ENCODE measurements around the gene SETD4. TPM values are rescaled to one million over a fixed set of nuclear protein-coding genes. Genes with fewer than 3 reads are reported as not detected.
A peak's percentile ranks its signal among the peaks of the same experiment; 100 is the strongest.

SETD4 gene
- total RNA-seq, 1 donor from 2014 or later = 28.4 TPM

DNA sequence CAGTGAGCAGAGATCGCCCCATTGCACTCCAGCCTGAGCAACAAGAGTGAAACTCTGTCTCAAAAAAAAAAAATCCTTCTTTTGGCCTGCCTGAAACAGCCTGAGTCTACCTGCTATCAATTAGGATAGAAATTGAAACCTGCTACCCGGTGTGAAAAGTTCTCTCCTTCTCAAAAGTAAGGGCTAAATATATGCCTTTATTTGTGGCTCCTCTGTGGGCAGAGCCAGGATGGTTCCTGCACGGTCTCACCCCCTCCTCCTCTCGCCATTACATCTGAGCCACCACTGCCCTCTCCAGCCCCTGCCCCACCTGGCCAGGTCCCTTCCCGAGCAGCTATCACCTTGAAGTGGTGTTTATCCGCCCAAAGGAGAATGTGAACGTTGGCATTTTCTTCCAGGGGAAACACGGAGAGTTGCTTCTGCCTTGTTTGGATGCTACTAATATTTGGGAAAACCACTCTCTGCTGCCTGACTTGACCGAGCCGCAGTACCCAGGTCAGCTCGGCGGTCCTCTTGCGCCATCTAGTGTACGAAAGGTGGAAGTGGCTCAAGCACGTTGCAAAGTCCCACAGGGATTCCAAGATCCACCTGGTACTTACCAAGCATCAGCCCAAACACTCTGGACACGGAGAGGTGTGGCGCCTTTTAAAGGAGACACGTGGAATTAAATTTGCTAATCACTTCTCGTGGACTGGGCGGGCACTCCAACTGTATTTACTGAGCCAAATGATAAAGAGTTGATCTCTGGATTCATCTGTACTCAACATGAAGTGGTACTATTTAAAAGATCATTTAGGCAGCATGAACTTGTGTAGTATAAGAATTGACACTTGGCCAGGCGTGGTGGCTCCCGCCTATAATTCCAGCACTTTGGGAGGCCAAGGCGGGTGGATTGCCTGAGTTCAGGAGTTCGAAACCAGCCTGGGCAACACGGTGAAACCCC is 31.9 kb downstream of the SETD4 start:
- TF ChIP-seq, protein P1, sequence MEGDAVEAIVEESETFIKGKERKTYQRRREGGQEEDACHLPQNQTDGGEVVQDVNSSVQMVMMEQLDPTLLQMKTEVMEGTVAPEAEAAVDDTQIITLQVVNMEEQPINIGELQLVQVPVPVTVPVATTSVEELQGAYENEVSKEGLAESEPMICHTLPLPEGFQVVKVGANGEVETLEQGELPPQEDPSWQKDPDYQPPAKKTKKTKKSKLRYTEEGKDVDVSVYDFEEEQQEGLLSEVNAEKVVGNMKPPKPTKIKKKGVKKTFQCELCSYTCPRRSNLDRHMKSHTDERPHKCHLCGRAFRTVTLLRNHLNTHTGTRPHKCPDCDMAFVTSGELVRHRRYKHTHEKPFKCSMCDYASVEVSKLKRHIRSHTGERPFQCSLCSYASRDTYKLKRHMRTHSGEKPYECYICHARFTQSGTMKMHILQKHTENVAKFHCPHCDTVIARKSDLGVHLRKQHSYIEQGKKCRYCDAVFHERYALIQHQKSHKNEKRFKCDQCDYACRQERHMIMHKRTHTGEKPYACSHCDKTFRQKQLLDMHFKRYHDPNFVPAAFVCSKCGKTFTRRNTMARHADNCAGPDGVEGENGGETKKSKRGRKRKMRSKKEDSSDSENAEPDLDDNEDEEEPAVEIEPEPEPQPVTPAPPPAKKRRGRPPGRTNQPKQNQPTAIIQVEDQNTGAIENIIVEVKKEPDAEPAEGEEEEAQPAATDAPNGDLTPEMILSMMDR (conservative IDR thresholded peaks at IDR 0.05) = peak; percentile 94
- Mint-ChIP-seq H3K36me3 (ENCODE audit: low read depth) (no peaks in the 10 kb centered on the region), H3K27me3 (ENCODE audit: low read depth) (no peaks in the 10 kb centered on the region), H3K4me3 (no peak overlapping the region), H3K27ac (ENCODE audit: unreplicated experiment) (no peak overlapping the region), H3K4me1 (peaks cover 8% of the 10 kb centered on the region), H3K9me3 (no peaks in the 10 kb centered on the region)
- DNase-seq (ENCODE audit: low read depth, low spot score) = peak; percentile 69

DNA sequence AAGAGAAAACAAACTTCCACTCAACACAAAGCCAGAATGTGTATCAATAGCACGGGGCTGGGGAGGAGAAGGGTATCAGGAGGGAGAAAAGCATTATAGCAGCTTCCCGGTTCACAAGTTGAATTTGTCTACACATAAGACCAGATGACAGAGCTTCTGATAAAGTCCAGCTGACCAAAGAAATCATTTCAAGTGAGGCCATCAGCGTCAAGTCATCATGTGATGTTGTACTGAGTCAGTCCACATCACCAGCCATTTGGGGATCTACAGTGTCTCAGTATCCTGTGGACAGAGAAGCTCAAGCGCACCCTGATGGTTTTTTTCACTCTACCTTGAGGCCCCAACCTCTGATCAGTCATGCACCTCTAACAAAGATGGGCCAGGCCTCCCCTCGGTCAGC is 33.0 kb downstream of the SETD4 start:
- Mint-ChIP-seq H3K27me3 (ENCODE audit: low read depth) (no peaks in the 10 kb centered on the region), H3K4me3 (no peak overlapping the region)
- TF ChIP-seq, protein P1 (conservative IDR thresholded peaks at IDR 0.05) = no peak

DNA sequence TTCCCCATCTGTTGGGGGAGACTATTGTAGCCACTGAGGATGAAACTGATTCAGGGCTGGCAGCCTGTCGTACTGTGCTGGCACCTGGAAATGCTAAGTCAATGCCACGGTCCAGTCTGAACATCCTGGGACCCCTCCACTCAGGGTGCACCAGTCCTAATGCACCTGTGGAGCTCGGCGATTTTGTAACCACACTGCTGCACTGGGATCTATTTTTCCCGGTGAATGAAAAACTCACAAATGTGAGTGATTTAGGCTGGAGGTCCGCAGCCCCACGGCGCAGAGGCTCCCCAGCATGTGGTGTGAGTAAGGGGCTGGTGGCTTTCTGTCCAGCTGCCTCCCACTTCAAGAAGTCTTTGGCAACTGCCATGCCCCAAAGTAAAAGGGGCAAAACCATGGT is 35.5 kb downstream of the SETD4 start:
- no peak for DNase-seq (ENCODE audit: low read depth, low spot score)
- H3K27me3 Mint-ChIP-seq (ENCODE audit: low read depth) = no peaks in the 10 kb centered on the region
- no peaks in the 10 kb centered on the region for H3K36me3 Mint-ChIP-seq (ENCODE audit: low read depth)
- H3K4me1 Mint-ChIP-seq = peaks cover 15% of the 10 kb centered on the region
- no peak overlapping the region for H3K27ac Mint-ChIP-seq (ENCODE audit: unreplicated experiment)
- TF ChIP-seq, protein P1 (conservative IDR thresholded peaks at IDR 0.05) = no peak
- no peak overlapping the region for H3K4me3 Mint-ChIP-seq
- H3K9me3 Mint-ChIP-seq = no peaks in the 10 kb centered on the region

More for the DNA sequence above, 33.0 kb downstream of the SETD4 start:
- H3K36me3 Mint-ChIP-seq (ENCODE audit: low read depth) = no peaks in the 10 kb centered on the region
- H3K4me1 Mint-ChIP-seq = peaks cover 15% of the 10 kb centered on the region
- no peaks in the 10 kb centered on the region for H3K9me3 Mint-ChIP-seq
- H3K27ac Mint-ChIP-seq (ENCODE audit: unreplicated experiment) = no peak overlapping the region
- DNase-seq (ENCODE audit: low read depth, low spot score) = no peak

DNA sequence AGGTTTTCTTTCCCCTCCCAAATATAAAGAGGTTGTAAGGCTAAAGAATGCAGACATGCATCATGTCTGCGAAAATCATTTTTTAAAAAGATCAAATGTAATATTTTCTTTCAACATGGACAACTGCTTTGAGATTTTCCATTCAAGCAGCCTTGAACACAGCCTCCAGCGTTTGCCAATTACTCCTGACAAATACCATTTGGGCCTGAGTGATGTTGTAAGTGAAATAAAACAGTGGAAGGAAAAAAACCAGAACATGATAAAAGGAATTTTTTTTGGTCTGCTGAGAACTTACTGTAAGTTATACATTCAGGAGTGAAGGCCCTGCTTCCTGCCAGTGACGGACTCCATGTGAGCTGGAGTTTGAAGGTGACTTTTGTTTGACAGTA is 37.2 kb downstream of the SETD4 start:
- Mint-ChIP-seq H3K4me1 (peaks cover 9% of the 10 kb centered on the region), H3K27ac (ENCODE audit: unreplicated experiment) (peak overlapping the region; percentile 57), H3K27me3 (ENCODE audit: low read depth) (no peaks in the 10 kb centered on the region), H3K36me3 (ENCODE audit: low read depth) (no peaks in the 10 kb centered on the region), H3K9me3 (no peaks in the 10 kb centered on the region), H3K4me3 (no peak overlapping the region)
- no peak for DNase-seq (ENCODE audit: low read depth, low spot score)
- TF ChIP-seq, protein P1 (conservative IDR thresholded peaks at IDR 0.05) = no peak

DNA sequence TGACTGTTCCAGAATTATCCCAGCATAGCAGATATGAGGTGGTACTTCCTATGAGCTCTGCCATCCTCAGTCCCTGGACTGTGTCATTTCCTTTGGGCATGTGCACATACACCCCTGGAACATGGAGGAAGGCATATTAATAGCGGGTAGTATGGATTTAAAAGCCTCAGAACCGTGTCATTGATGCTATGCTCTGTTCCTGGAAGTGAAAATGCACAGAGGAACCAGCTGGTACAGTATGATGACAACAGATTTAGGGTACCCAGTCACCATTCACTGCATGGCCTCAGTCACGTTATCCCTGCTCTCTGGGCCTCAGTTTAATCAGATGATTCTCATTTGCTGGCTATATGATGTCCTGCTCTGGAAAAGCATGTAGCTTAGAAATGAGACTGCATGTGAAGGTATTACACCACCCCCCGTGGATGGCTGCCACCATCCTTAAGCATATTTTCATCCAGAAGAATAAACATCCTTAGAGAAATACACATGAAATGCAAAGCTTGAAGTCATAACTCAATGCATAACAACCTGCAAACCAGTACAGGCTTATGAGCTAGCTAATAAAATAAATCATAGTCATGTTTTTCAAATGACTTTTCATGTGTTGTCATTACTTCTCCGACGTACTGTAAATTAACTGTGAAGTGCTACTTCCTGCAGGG is 37.8 kb downstream of the SETD4 start:
- H3K4me3 Mint-ChIP-seq = no peak overlapping the region
- H3K27ac Mint-ChIP-seq (ENCODE audit: unreplicated experiment) = no peak overlapping the region
- H3K9me3 Mint-ChIP-seq = no peaks in the 10 kb centered on the region

More for the DNA sequence above, 37.8 kb downstream of the SETD4 start:
- H3K27me3 Mint-ChIP-seq (ENCODE audit: low read depth) = no peaks in the 10 kb centered on the region
- peaks cover 9% of the 10 kb centered on the region for H3K4me1 Mint-ChIP-seq
- DNase-seq (ENCODE audit: low read depth, low spot score) = no peak
- TF ChIP-seq, protein P1 (conservative IDR thresholded peaks at IDR 0.05) = no peak
- no peaks in the 10 kb centered on the region for H3K36me3 Mint-ChIP-seq (ENCODE audit: low read depth)
